ENCODE measurements around the gene CNDP1. TPM values are rescaled to one million over a fixed set of nuclear protein-coding genes. Genes with fewer than 3 reads are reported as not detected.

Gene CNDP1
- polyA plus RNA-seq, 3 donors, result not detected

DNA sequence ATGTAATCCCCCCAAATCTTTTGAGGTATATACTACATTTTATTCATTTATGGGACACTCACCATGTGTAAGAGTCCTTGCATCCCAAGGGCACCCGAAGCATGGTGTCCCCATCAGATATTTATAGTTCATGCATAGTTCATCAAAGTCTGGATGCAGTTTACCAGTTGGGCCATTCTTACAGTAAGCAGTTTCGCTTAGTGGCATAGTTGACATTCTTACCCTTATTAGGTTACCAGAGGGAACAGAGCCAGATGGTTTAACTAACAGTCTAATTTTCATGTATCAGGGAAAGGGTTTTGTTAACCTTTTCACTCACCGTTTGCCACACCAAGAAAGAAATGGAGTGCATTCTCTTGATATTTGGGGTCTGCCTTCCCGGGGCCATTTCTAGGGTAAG, 70.5 kb downstream of the CNDP1 start:
- Histone ChIP-seq H3K4me2 (replicated peaks; ENCODE audit: extremely low read depth, low read length, poor library complexity, severe bottlenecking) (no peak overlapping the region), H3K36me3 (replicated peaks in 1 of 2; ENCODE audit: control insufficient read depth in 1 of 2, insufficient read depth in 2 of 2, low read length in 2 of 2) (no peaks in the 10 kb centered on the region), H2AFZ (ENCODE audit: insufficient read depth, low read depth, low read length, poor library complexity, severe bottlenecking) (no peak overlapping the region), H3K27ac (ENCODE audit: low read depth in 1 of 2, low read length in 2 of 2) (no peak overlapping the region), H3K9ac (ENCODE audit: insufficient read depth, low read length, poor library complexity, severe bottlenecking) (no peak overlapping the region), H3K4me1 (ENCODE audit: control insufficient read depth in 1 of 2, insufficient read depth in 2 of 2, low read length in 2 of 2) (peaks cover 0 to 3% of the 10 kb centered on the region in 2 donors), H3K27me3 (ENCODE audit: control insufficient read depth in 2 of 2, insufficient read depth in 2 of 2, low read length in 2 of 2) (no peaks in the 10 kb centered on the region), H3K9me3 (replicated peaks in 1 of 2; ENCODE audit: control insufficient read depth in 1 of 2, insufficient read depth in 1 of 2, low read length in 2 of 2) (no peaks in the 10 kb centered on the region), H3K79me2 (ENCODE audit: insufficient read depth, low read length) (peaks cover 88% of the 10 kb centered on the region), H3K4me3 (replicated peaks in 1 of 3; ENCODE audit: low read depth in 2 of 3, low read length in 3 of 3) (no peak overlapping the region), H4K20me1 (ENCODE audit: insufficient read depth, low read length) (peaks cover 57% of the 10 kb centered on the region)
- TF ChIP-seq, protein P1, sequence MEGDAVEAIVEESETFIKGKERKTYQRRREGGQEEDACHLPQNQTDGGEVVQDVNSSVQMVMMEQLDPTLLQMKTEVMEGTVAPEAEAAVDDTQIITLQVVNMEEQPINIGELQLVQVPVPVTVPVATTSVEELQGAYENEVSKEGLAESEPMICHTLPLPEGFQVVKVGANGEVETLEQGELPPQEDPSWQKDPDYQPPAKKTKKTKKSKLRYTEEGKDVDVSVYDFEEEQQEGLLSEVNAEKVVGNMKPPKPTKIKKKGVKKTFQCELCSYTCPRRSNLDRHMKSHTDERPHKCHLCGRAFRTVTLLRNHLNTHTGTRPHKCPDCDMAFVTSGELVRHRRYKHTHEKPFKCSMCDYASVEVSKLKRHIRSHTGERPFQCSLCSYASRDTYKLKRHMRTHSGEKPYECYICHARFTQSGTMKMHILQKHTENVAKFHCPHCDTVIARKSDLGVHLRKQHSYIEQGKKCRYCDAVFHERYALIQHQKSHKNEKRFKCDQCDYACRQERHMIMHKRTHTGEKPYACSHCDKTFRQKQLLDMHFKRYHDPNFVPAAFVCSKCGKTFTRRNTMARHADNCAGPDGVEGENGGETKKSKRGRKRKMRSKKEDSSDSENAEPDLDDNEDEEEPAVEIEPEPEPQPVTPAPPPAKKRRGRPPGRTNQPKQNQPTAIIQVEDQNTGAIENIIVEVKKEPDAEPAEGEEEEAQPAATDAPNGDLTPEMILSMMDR (IDR thresholded peaks at IDR 0.05), result no peak
- Mint-ChIP-seq H3K36me3 (peaks cover 15% of the 10 kb centered on the region in 2 donors), H3K27ac (no peak overlapping the region), H3K4me3 (no peak overlapping the region), H3K4me1 (peaks cover 16% of the 10 kb centered on the region), H3K9me3 (peaks cover 0 to 3% (median 0%) of the 10 kb centered on the region in 7 donors), H3K27me3 (ENCODE audit: low read depth in 3 of 3) (no peaks in the 10 kb centered on the region)
- no peak for DNase-seq
- intact Hi-C loops (cut with micrococcal nuclease), result no loop called here
- 80% methylated on average over 2 of the region's 4 CpGs for WGBS (ENCODE audit: insufficient coverage)

GRCh38 chr18:74608681-74609080, 74.4 kb downstream of the CNDP1 start:
- Mint-ChIP-seq H3K9me3 (no peaks in the 10 kb centered on the region), H3K36me3 (peaks cover 5 to 11% of the 10 kb centered on the region in 2 donors), H3K27ac (no peak overlapping the region), H3K4me3 (no peak overlapping the region), H3K4me1 (peaks cover 36% of the 10 kb centered on the region), H3K27me3 (ENCODE audit: low read depth in 3 of 3) (no peaks in the 10 kb centered on the region)
- Histone ChIP-seq H3K27ac (ENCODE audit: low read depth in 1 of 2, low read length in 2 of 2) (no peak overlapping the region), H3K4me3 (replicated peaks in 1 of 3; ENCODE audit: low read depth in 2 of 3, low read length in 3 of 3) (no peak overlapping the region), H3K36me3 (replicated peaks in 1 of 2; ENCODE audit: control insufficient read depth in 1 of 2, insufficient read depth in 2 of 2, low read length in 2 of 2) (no peaks in the 10 kb centered on the region), H3K9ac (ENCODE audit: insufficient read depth, low read length, poor library complexity, severe bottlenecking) (no peak overlapping the region), H3K27me3 (ENCODE audit: control insufficient read depth in 2 of 2, insufficient read depth in 2 of 2, low read length in 2 of 2) (no peaks in the 10 kb centered on the region), H3K4me1 (ENCODE audit: control insufficient read depth in 1 of 2, insufficient read depth in 2 of 2, low read length in 2 of 2) (peaks cover 6 to 8% of the 10 kb centered on the region in 2 donors), H3K9me3 (replicated peaks in 1 of 2; ENCODE audit: control insufficient read depth in 1 of 2, insufficient read depth in 1 of 2, low read length in 2 of 2) (no peaks in the 10 kb centered on the region), H2AFZ (ENCODE audit: insufficient read depth, low read depth, low read length, poor library complexity, severe bottlenecking) (no peak overlapping the region), H4K20me1 (ENCODE audit: insufficient read depth, low read length) (peaks cover 55% of the 10 kb centered on the region), H3K4me2 (replicated peaks; ENCODE audit: extremely low read depth, low read length, poor library complexity, severe bottlenecking) (no peak overlapping the region), H3K79me2 (ENCODE audit: insufficient read depth, low read length) (peaks cover 64% of the 10 kb centered on the region)
- WGBS (ENCODE audit: insufficient coverage), result 88% methylated on average over 1 of the region's 2 CpGs
- TF ChIP-seq, protein P1 (IDR thresholded peaks at IDR 0.05), result no peak
- intact Hi-C loops (cut with micrococcal nuclease), result no loop called here
- DNase-seq, result no peak
